ENCODE measurements around the gene BEST2.

The BEST2 gene

GRCh38 chr19:12733369-12734214 is 18.0 kb upstream of the BEST2 start:
- Histone ChIP-seq H3K4me3 (ENCODE audit: low read depth, low read length, poor library complexity, severe bottlenecking) (peak overlapping the region; percentile 91), H3K9me3 (ENCODE audit: low read length) (no peaks in the 10 kb centered on the region), H3K27me3 (ENCODE audit: insufficient read depth, low read length) (no peaks in the 10 kb centered on the region), H3K9me2 (ENCODE audit: low read depth, low read length) (no peaks in the 10 kb centered on the region), H4K20me1 (ENCODE audit: insufficient read depth, low read length) (no peaks in the 10 kb centered on the region), H3K4me1 (ENCODE audit: insufficient read depth, low read length, severe bottlenecking) (peaks cover 36% of the 10 kb centered on the region), H3K9ac (ENCODE audit: low read length) (peak overlapping the region; percentile 98), H3F3A (ENCODE audit: insufficient read depth, low read length) (peaks cover 12% of the 10 kb centered on the region; the same call in 1 of the 2 replicates), H3K4me2 (ENCODE audit: low read length) (peak overlapping the region; percentile 98), H3K79me2 (ENCODE audit: insufficient read depth, low read length) (peaks cover 37% of the 10 kb centered on the region), H2AFZ (ENCODE audit: low read length) (no peak overlapping the region), H3K27ac (ENCODE audit: low read depth, low read length, poor library complexity, severe bottlenecking) (peak overlapping the region; percentile 73), H3K36me3 (ENCODE audit: insufficient read depth, low read length) (peaks cover 44% of the 10 kb centered on the region)
- peak; percentile 85 for TF ChIP-seq CTCF (IDR thresholded peaks at IDR 0.05; ENCODE audit: low read length)
- no peak for TF ChIP-seq EZH2 (IDR thresholded peaks at IDR 0.05; ENCODE audit: borderline replicate concordance, low read length)

- Histone ChIP-seq H3K36me3 (ENCODE audit: insufficient read depth, low read length) (peaks cover 26% of the 10 kb centered on the region), H3K9me3 (ENCODE audit: low read length) (no peaks in the 10 kb centered on the region), H4K20me1 (ENCODE audit: insufficient read depth, low read length) (no peaks in the 10 kb centered on the region), H3K9ac (ENCODE audit: low read length) (peak within 1 kb of the TSS; percentile 75), H3K9me2 (ENCODE audit: low read depth, low read length) (no peaks in the 10 kb centered on the region), H3F3A (ENCODE audit: insufficient read depth, low read length) (peaks cover 12% of the 10 kb centered on the region; the same call in 1 of the 2 replicates), H3K27ac (ENCODE audit: low read depth, low read length, poor library complexity, severe bottlenecking) (peak within 1 kb of the TSS; percentile 87), H3K4me2 (ENCODE audit: low read length) (peak within 1 kb of the TSS; percentile 96), H3K4me3 (ENCODE audit: low read depth, low read length, poor library complexity, severe bottlenecking) (peak within 1 kb of the TSS; percentile 83), H3K27me3 (ENCODE audit: insufficient read depth, low read length) (no peaks in the 10 kb centered on the region), H3K4me1 (ENCODE audit: insufficient read depth, low read length, severe bottlenecking) (peaks cover 36% of the 10 kb centered on the region), H2AFZ (ENCODE audit: low read length) (peak within 1 kb of the TSS; percentile 48; the same call in 1 of the 2 replicates), H3K79me2 (ENCODE audit: insufficient read depth, low read length) (peaks cover 29% of the 10 kb centered on the region)
- TF ChIP-seq CTCF (IDR thresholded peaks at IDR 0.05; ENCODE audit: low read length) (no peak), EZH2 (IDR thresholded peaks at IDR 0.05; ENCODE audit: borderline replicate concordance, low read length) (no peak)
Observed at GRCh38 chr19:12736995-12737834, 14.4 kb upstream of the BEST2 start, which contains the start of gene GET3. TSS of gene GET3 (plus strand) at chr19:12737497. CDS start at chr19:12737506, 9 bp downstream.

- Histone ChIP-seq H3K9me3 (ENCODE audit: low read length) (no peaks in the 10 kb centered on the region), H4K20me1 (ENCODE audit: insufficient read depth, low read length) (no peaks in the 10 kb centered on the region), H3K27ac (ENCODE audit: low read depth, low read length, poor library complexity, severe bottlenecking) (no peak overlapping the region), H3K27me3 (ENCODE audit: insufficient read depth, low read length) (no peaks in the 10 kb centered on the region), H3K4me3 (ENCODE audit: low read depth, low read length, poor library complexity, severe bottlenecking) (peak overlapping the region; percentile 83), H3K36me3 (ENCODE audit: insufficient read depth, low read length) (peaks cover 21% of the 10 kb centered on the region), H2AFZ (ENCODE audit: low read length) (no peak overlapping the region), H3K4me1 (ENCODE audit: insufficient read depth, low read length, severe bottlenecking) (peaks cover 29% of the 10 kb centered on the region), H3K9ac (ENCODE audit: low read length) (peak overlapping the region; percentile 75), H3K79me2 (ENCODE audit: insufficient read depth, low read length) (peaks cover 22% of the 10 kb centered on the region), H3K9me2 (ENCODE audit: low read depth, low read length) (no peaks in the 10 kb centered on the region), H3F3A (ENCODE audit: insufficient read depth, low read length) (peaks cover 12% of the 10 kb centered on the region; the same call in 1 of the 2 replicates), H3K4me2 (ENCODE audit: low read length) (peak overlapping the region; percentile 96)
- TF ChIP-seq CTCF (IDR thresholded peaks at IDR 0.05; ENCODE audit: low read length) (no peak), EZH2 (IDR thresholded peaks at IDR 0.05; ENCODE audit: borderline replicate concordance, low read length) (no peak)
Observed at GRCh38 chr19:12737835-12738351, 13.7 kb upstream of the BEST2 start.

All from OCI-LY1 (cell line).